NCI-H345 treated with DMSO at 0.1 percent for 48 hours (cell line): Measurements from ENCODE around the gene FUT8.
A peak's percentile ranks its signal among the peaks of the same experiment; 100 is the strongest.
"Not testable (repeated sequence)": the region's sequence is repeated elsewhere in the genome, so short reads cannot be mapped to it uniquely, and the experiment has no call there.

Experiments
- DNase-seq: peaks from one replicate; lab custom pipeline; 2025; ENCODE audit not compliant: unreplicated experiment; lab: John Stamatoyannopoulos, UW

The FUT8 gene

GRCh38 chr14:65613131-65613650 is 200.7 kb downstream of the FUT8 start:
- no peak for DNase-seq

- DNase-seq: no peak
Measured at GRCh38 chr14:65618996-65619395, 206.5 kb downstream of the FUT8 start.

GRCh38 chr14:65620195-65620594 is 207.7 kb downstream of the FUT8 start:
- DNase-seq: no peak

GRCh38 chr14:65622703-65623102 is 210.2 kb downstream of the FUT8 start:
- no peak for DNase-seq

GRCh38 chr14:65623759-65624158 is 211.2 kb downstream of the FUT8 start:
- no peak for DNase-seq

DNA sequence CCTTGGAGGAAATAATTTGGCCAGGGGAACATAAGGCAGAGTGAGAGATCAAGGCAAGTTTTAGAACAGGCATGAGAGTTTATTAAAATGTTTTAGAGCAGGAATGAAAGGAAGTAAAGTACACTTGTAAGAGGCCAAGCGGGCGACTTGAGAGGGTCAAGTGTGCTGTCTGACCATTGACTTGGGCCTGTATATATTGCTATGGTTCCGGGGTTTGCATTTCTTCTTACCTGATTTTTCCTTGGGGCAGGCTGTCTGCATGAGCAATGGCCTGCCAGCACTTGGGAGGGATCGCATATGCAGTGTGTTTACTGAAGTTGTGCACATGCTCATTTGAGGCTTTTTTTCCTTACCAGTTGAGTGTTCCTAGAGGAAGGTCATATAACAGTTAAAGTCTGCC is 214.8 kb downstream of the FUT8 start:
- DNase-seq: no peak

DNA sequence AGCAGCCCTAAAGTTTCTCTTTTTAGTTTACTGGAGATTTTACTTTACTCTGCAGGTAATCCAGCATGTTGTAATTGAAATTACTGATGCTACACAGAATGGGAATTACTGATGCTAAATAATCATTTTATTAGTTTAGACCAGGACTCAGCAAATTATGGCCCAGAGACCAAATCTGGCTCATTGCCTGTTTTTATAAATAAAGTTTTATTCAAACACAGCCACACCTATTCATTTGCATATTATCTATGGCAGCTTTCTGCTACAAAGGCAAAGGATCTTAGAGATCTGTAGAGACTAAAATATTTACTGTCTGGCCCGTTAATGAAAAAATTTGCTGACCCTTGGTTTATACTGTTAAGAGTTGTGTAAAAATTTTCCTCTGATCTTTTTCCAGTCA is 216.1 kb downstream of the FUT8 start:
- no peak for DNase-seq

GRCh38 chr14:65631040-65631439 is 218.5 kb downstream of the FUT8 start:
- peak; percentile 8 for DNase-seq

DNA sequence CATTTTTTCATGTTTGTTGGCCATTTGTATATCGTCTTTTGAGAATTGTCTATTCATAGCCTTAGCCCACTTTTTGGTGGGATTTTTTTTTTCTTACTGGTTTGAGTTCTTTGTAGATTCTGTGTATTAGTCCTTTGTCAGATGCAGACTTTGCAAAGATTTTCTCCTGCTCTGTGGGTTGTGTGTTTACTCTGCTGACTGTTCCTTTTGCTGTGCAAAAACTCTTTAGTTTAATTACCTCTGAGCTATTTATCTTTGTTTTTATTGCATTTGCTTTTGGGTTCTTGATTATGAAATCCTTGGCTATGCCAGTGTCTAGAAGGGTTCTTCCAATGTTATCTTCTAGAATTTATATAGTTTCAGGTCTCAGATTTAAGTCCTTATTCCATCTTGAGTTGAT is 220.0 kb downstream of the FUT8 start:
- DNase-seq: no peak

DNA sequence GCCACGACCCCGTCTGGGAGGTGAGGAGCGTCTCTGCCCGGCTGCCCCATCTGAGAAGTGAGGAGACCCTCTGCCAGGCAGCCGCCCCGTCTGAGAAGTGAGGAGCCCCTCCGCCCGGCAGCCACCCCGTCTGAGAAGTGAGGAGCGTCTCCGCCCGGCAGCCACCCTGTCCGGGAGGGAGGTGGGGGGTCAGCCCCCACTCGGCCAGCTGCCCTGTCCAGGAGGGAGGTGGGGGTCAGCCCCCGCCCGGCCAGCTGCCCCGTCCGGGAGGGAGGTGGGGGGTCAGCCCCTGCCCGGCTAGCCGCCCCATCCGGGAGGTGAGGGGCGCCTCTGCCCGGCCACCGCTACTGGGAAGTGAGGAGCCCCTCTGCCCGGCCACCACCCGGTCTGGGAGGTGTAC is 221.1 kb downstream of the FUT8 start:
- DNase-seq: not testable (repeated sequence)

- no peak for DNase-seq
Measured at GRCh38 chr14:65637780-65638179, 225.2 kb downstream of the FUT8 start.

- no peak for DNase-seq
Measured at GRCh38 chr14:65639216-65639615, 226.7 kb downstream of the FUT8 start.

DNA sequence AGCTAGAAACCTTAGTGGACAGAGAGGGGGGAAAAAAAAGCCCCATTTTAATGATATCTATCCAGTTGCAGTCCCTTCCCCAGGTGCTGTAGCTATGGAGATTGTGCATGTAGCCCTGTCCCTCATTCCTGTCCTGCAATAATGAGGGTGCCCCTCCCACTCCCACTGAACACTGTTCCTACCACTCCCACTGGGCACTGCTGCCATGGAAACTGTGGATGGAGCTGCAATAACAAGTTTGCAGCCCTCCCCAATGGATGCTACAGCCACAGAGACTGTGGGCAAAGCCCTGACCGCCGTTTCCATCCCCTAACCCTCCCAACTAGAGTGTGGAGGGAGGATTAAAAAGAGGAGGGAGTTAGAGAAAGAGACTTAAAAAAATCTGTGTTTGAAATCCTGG is 238.3 kb downstream of the FUT8 start:
- DNase-seq: no peak

DNA sequence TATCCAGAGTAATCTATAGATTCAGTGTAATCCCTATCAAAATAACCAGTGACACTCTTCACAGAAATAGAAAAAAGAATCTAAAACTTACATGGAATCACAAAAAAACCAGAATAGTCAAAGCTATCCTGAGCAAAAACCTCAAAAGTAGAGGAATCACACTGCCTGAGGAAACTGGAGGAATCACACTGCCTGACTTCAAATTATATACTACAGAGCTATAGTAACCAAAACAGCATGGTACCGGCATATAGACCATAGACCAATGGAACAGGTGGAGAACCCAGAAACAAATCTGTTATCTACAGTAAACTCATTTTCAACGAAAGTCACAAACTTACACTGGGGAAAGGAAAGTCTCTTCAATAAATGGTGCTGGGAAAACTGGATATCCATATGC is 244.0 kb downstream of the FUT8 start:
- DNase-seq: no peak

DNA sequence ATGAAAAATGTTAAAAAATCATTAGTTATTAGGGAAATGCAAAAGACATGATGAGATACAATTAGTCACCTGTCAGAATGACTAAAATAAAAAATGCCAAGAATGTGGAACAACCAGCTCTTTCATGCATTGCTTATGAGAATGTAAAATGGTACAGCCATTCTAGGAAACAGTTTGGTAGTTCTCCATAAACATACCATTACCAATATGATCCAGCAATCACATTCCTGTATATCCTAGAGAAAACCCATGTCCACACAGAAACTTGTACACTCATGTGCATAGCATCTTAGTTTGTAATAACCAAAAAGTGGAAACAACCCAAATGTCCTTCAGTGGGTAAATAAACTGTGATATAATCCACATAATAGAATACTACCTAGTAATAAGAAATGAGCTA is 245.7 kb downstream of the FUT8 start:
- no peak for DNase-seq

DNA sequence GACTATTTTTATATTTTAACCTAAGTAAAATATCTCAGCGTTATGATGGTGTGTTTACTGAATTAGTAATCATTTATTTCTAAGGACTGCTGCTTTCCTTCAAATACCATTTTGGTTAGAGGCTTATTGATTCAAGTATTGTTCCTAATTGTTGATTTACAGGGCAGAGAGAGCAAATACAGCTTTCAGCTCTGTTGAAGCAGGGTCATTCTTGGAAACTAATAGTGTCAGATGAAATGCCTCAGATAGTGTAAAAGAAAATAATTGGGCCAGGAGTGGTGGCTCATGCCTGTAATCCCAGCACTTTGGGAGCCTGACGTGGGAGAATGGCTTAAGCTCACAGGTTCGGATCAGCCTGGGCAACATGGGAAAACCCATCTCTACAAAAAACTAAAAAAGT is 249.3 kb downstream of the FUT8 start:
- no peak for DNase-seq

- no peak for DNase-seq
Measured at GRCh38 chr14:65664436-65664835, 251.9 kb downstream of the FUT8 start.

GRCh38 chr14:65676361-65677014 is 264.0 kb downstream of the FUT8 start:
- no peak for DNase-seq

DNA sequence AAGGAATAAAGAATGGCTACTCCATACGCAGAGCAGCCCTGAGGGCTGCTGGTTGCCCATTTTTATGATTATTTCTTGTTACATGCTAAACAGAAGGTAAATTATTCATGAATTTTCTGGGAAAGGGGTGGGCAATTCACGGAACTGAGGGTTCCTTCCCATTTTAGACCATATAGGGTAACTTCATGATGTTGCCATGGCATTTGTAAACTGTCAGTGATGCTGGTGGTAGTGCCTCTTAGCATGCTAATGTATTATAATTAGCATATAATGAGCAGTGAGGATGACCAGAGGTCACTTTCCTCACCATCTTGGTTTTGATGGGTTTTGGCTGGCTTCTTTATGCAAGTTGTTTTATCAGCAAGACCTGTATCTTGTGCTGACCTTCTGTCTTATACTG is 273.0 kb downstream of the FUT8 start:
- DNase-seq: no peak

DNA sequence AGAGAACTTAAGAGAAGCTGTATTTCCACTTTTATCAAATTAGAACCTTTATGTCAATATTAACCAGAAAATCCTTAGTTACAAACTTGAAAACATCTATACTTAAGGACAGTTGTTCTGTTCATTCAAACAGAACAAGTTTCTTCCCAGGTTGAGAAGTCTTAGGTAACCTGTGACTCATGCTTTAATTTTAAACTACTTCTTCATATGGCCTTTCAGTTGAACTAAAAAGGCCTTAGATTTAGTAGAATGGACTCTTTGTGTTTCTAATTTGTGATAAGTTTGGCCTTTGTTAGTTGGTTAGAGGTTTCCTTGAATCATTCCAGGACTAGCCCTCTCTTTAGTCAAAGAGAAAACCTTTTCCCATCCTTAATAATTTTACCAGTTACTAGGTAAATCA is 274.2 kb downstream of the FUT8 start:
- DNase-seq: no peak

GRCh38 chr14:65689070-65689469 is 276.5 kb downstream of the FUT8 start:
- DNase-seq: no peak

DNA sequence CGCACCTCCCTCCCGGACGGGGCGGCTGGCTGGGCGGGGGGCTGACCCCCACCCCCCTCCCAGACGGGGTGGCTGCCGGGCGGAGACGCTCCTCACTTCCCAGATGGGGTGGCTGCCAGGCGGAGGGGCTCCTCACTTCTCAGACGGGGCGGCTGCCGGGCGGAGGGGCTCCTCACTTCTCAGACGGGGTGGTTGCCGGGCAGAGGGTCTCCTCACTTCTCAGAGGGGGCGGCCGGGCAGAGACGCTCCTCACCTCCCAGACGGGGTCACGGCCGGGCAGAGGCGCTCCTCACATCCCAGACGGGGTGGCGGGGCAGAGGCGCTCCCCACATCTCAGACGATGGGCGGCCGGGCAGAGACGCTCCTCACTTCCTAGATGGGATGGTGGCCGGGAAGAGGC is 280.0 kb downstream of the FUT8 start:
- DNase-seq: not testable (repeated sequence)

- DNase-seq: no peak
Measured at GRCh38 chr14:65696801-65697200, 284.3 kb downstream of the FUT8 start.
